HG03439 (cell line): ENCODE data around the gene DUSP9.

Experiments used
- ATAC-seq: cut with Tn5 transposase; IDR thresholded peaks from one replicate; pipeline ENCODE4 v1.9.1; 2021; ENCODE audit warnings: mild to moderate bottlenecking, moderate library complexity; ENCODE audit not compliant: unreplicated experiment

The DUSP9 gene

GRCh38 chrX:153635788-153636668 is 11.0 kb upstream of the DUSP9 start:
- no peak for ATAC-seq

GRCh38 chrX:153636716-153637115 is 10.3 kb upstream of the DUSP9 start:
- no peak for ATAC-seq

- no peak for ATAC-seq
Observed at GRCh38 chrX:153637121-153638040, 9.6 kb upstream of the DUSP9 start.

- ATAC-seq: no peak
Observed at GRCh38 chrX:153638041-153638371, 9.0 kb upstream of the DUSP9 start.

GRCh38 chrX:153638436-153639176 is 8.4 kb upstream of the DUSP9 start:
- ATAC-seq: no peak

- no peak for ATAC-seq
Observed at GRCh38 chrX:153639177-153640044, 7.6 kb upstream of the DUSP9 start.

GRCh38 chrX:153640045-153640686 is 6.8 kb upstream of the DUSP9 start:
- no peak for ATAC-seq

- no peak for ATAC-seq
Observed at GRCh38 chrX:153640736-153641575, 6.0 kb upstream of the DUSP9 start.

GRCh38 chrX:153641627-153642026 is 5.4 kb upstream of the DUSP9 start:
- ATAC-seq: no peak

- ATAC-seq: no peak
Observed at GRCh38 chrX:153642051-153642654, 4.8 kb upstream of the DUSP9 start.

GRCh38 chrX:153642655-153643430 is 4.2 kb upstream of the DUSP9 start:
- no peak for ATAC-seq

- ATAC-seq: no peak
Observed at GRCh38 chrX:153643431-153644351, 3.3 kb upstream of the DUSP9 start.

- ATAC-seq: no peak
Observed at GRCh38 chrX:153644356-153645125, 2.5 kb upstream of the DUSP9 start.

- ATAC-seq: no peak
Observed at GRCh38 chrX:153645151-153645550, 1.9 kb upstream of the DUSP9 start.

GRCh38 chrX:153645921-153646488 is 998 bp upstream of the DUSP9 start:
- ATAC-seq: no peak
